HG02938 (cell line): ENCODE data around the gene INPP5D.
"Not testable (repeated sequence)": the region's sequence is repeated elsewhere in the genome, so short reads cannot be mapped to it uniquely, and the experiment has no call there.

Experiments
- ATAC-seq: cut with Tn5 transposase; IDR thresholded peaks from one replicate; pipeline ENCODE4 v1.9.1; 2021; ENCODE audit warnings: mild to moderate bottlenecking, moderate library complexity; ENCODE audit not compliant: unreplicated experiment

Gene INPP5D

GRCh38 chr2:233133239-233133638 is 73.1 kb downstream of the INPP5D start:
- no peak for ATAC-seq

- ATAC-seq: no peak
These were observed 75.3 kb downstream of the INPP5D start for GRCh38 chr2:233135421-233135820.

- ATAC-seq: no peak
These were observed 76.9 kb downstream of the INPP5D start for GRCh38 chr2:233137040-233137439.

- no peak for ATAC-seq
These were observed 80.0 kb downstream of the INPP5D start for GRCh38 chr2:233140077-233140585.

- no peak for ATAC-seq
These were observed 80.8 kb downstream of the INPP5D start for GRCh38 chr2:233140978-233141377.

- peak; percentile 3 for ATAC-seq
These were observed 81.8 kb downstream of the INPP5D start for GRCh38 chr2:233141901-233142300.

- peak; percentile 76 for ATAC-seq
These were observed 82.3 kb downstream of the INPP5D start for GRCh38 chr2:233142355-233142897.

GRCh38 chr2:233143700-233144331 is 83.7 kb downstream of the INPP5D start:
- no peak for ATAC-seq

GRCh38 chr2:233145726-233146125 is 85.6 kb downstream of the INPP5D start:
- ATAC-seq: no peak

GRCh38 chr2:233146194-233146593 is 86.1 kb downstream of the INPP5D start:
- no peak for ATAC-seq

- no peak for ATAC-seq
These were observed 87.1 kb downstream of the INPP5D start for GRCh38 chr2:233147136-233147828.

- ATAC-seq: no peak
These were observed 87.7 kb downstream of the INPP5D start for GRCh38 chr2:233147829-233148167.

GRCh38 chr2:233148354-233148753 is 88.2 kb downstream of the INPP5D start:
- no peak for ATAC-seq

- ATAC-seq: no peak
These were observed 92.4 kb downstream of the INPP5D start for GRCh38 chr2:233152541-233152940.

- ATAC-seq: no peak
These were observed 93.1 kb downstream of the INPP5D start for GRCh38 chr2:233153146-233153798.

GRCh38 chr2:233156001-233156400 is 95.9 kb downstream of the INPP5D start:
- no peak for ATAC-seq

GRCh38 chr2:233156461-233156860 is 96.3 kb downstream of the INPP5D start:
- not testable (repeated sequence) for ATAC-seq

GRCh38 chr2:233161730-233162129 is 101.6 kb downstream of the INPP5D start:
- ATAC-seq: no peak

- no peak for ATAC-seq
These were observed 102.6 kb downstream of the INPP5D start for GRCh38 chr2:233162770-233163169.

- ATAC-seq: no peak
These were observed 103.5 kb downstream of the INPP5D start for GRCh38 chr2:233163486-233164103.

GRCh38 chr2:233164128-233164635 is 104.0 kb downstream of the INPP5D start:
- ATAC-seq: no peak
